HepG2 (cell line): ENCODE results near the gene NKX2-2. TPM values are rescaled to one million over a fixed set of nuclear protein-coding genes. Genes with fewer than 3 reads are reported as not detected.
A peak's percentile ranks its signal among the peaks of the same experiment; 100 is the strongest.

ENCODE experiments used
- ATAC-seq: fragments of 200-7000 bp; cut with Tn5 transposase; 3 replicates; pipeline ENCODE4 v1.9.1; 2020; ENCODE audit warnings: mild to moderate bottlenecking, moderate library complexity
- BruUV-seq: library from RNA; stranded (reverse); fragments of 400-500 nt; replicated peaks from 2 replicates; lab custom pipeline; 2021; lab: Mats Ljungman, UMichigan
- CTCF ChIA-PET: fragments of 300-600 bp; formaldehyde crosslinking; extraction: SDS; loops from one replicate; lab custom pipeline; 2021; ENCODE audit warnings: low total read pairs, inconsistent platforms, low intra/inter-chr PET ratio; lab: Yijun Ruan, JAX
- POLR2A ChIA-PET: fragments of 350-600 bp; sonication (Branson Sonifier 250); formaldehyde crosslinking; loops from one replicate; lab custom pipeline; 2020; ENCODE audit warnings: antibody characterized with exemption, inconsistent platforms; lab: Yijun Ruan, JAX
- DNase-seq: peaks from one replicate; pipeline ENCODE4 v3.0.0-alpha.2; 2015; ENCODE audit warnings: low spot score
- FAIRE-seq: peaks from 3 replicates; lab custom pipeline; 2011; peaks lifted over from hg19 to GRCh38; lab: Jason Lieb, UNC
- H2AFZ ChIP-seq: one replicate; pipeline ENCODE4 v1.6.1; 2011; ENCODE audit warnings: low read length, inconsistent platforms
- H3K27ac ChIP-seq: fragments of 300-600 bp; 3 replicates; pipeline ENCODE4 v1.8.0; 2011; ENCODE audit warnings: mixed run types, mild to moderate bottlenecking, mixed read lengths, low read length, inconsistent platforms; ENCODE audit not compliant: insufficient read depth; ENCODE audit errors: extremely low read length
- H3K27me3 ChIP-seq, 2 experiments: fragments of 200-600 bp in 1 of 2; 2 replicates in 1 of 2; 3 replicates in 1 of 2; pipeline versions ENCODE4 v1.6.0 to v1.8.0; 2011; ENCODE audit warnings: low read length in 2 of 2, mild to moderate bottlenecking in 2 of 2, moderate library complexity in 2 of 2, inconsistent platforms in 1 of 2; ENCODE audit not compliant: insufficient read depth in 2 of 2, control insufficient read depth in 1 of 2
- H3K36me3 ChIP-seq, 2 experiments: fragments of 200-600 bp in 1 of 2; replicated peaks in 1 of 2; 2 replicates in 1 of 2; 3 replicates in 1 of 2; pipeline versions ENCODE4 v1.5.1 to v1.8.0; 2011; ENCODE audit warnings: low read length in 2 of 2, inconsistent platforms in 1 of 2; ENCODE audit not compliant: insufficient read depth in 2 of 2, control insufficient read depth in 1 of 2
- H3K4me1 ChIP-seq: 2 replicates; pipeline ENCODE4 v1.5.1; 2012; ENCODE audit warnings: low read length, inconsistent platforms; ENCODE audit not compliant: insufficient read depth
- H3K4me2 ChIP-seq: 2 replicates; pipeline ENCODE4 v1.6.0; 2011; ENCODE audit warnings: low read depth, low read length, inconsistent platforms
- H3K4me3 ChIP-seq, 3 experiments: fragments of 200-600 bp in 1 of 3; sonication (generic), shearing (Covaris generic) in 1 of 3; replicated peaks in 1 of 3; 2 replicates each; pipeline ENCODE4 v1.5.1; 2011 to 2016; ENCODE audit warnings: low read length in 3 of 3, inconsistent platforms in 2 of 3, low read depth in 2 of 3, mild to moderate bottlenecking in 2 of 3, control low read depth in 1 of 3, mixed read lengths in 1 of 3; ENCODE audit not compliant: insufficient read depth in 1 of 3
- H3K79me2 ChIP-seq: one replicate; pipeline ENCODE4 v1.6.1; 2011; ENCODE audit warnings: low read length, inconsistent platforms; ENCODE audit not compliant: insufficient read depth
- H3K9ac ChIP-seq: 2 replicates; pipeline ENCODE4 v1.6.0; 2011; ENCODE audit warnings: mild to moderate bottlenecking, low read depth, low read length, inconsistent platforms; ENCODE audit not compliant: insufficient read depth
- H3K9me3 ChIP-seq: 2 replicates; pipeline ENCODE4 v1.5.1; 2012; ENCODE audit warnings: mild to moderate bottlenecking, low read length
- H4K20me1 ChIP-seq: 2 replicates; pipeline ENCODE4 v1.6.0; 2011; ENCODE audit warnings: inconsistent platforms, mild to moderate bottlenecking, low read length, moderate library complexity; ENCODE audit not compliant: insufficient read depth
- AGO1 ChIP-seq: fragments of 200-400 bp; formaldehyde crosslinking; IDR thresholded peaks from 2 replicates; pipeline ENCODE4 v1.6.1; 2017; ENCODE audit warnings: mild to moderate bottlenecking, low read depth, low read length, moderate library complexity; ENCODE audit not compliant: poor library complexity, severe bottlenecking
- ATM ChIP-seq: fragments of 450-650 bp; IDR thresholded peaks from 2 replicates; pipeline ENCODE4 v1.7.1; 2017; ENCODE audit warnings: mild to moderate bottlenecking, borderline replicate concordance
- CHD2 ChIP-seq: IDR thresholded peaks from 2 replicates; pipeline ENCODE4 v1.6.1; 2011; ENCODE audit warnings: low read depth, low read length, improper control_type of control experiment
- EZH2 ChIP-seq: conservative IDR thresholded peaks from 2 replicates; pipeline ENCODE4 v1.6.1; 2012; ENCODE audit warnings: mild to moderate bottlenecking, low read depth, low read length, moderate library complexity
- HOXA3 ChIP-seq: sonication (generic); formaldehyde crosslinking; IDR thresholded peaks from 2 replicates; pipeline ENCODE4 v1.5.0; 2020; ENCODE audit warnings: missing genetic modification reagents
- POLR2AphosphoS5 ChIP-seq: IDR thresholded peaks from 2 replicates; pipeline ENCODE4 v1.6.1; 2012; ENCODE audit warnings: low read depth, low read length
- RBFOX2 ChIP-seq: fragments of 200-400 bp; formaldehyde crosslinking; IDR thresholded peaks from 2 replicates; pipeline ENCODE4 v1.6.1; 2017; ENCODE audit warnings: low read depth, mild to moderate bottlenecking, low read length
- ZBTB20 ChIP-seq: sonication (generic); formaldehyde crosslinking; IDR thresholded peaks from 2 replicates; pipeline ENCODE4 v1.8.1; 2023; ENCODE audit warnings: missing genetic modification reagents, low read depth, mild to moderate bottlenecking, borderline replicate concordance
- ZNF512B ChIP-seq: sonication (generic); formaldehyde crosslinking; IDR thresholded peaks from 2 replicates; pipeline ENCODE4 v1.5.1; 2020; ENCODE audit warnings: missing genetic modification reagents, mild to moderate bottlenecking, borderline replicate concordance
- ZSCAN25 ChIP-seq: sonication (generic); formaldehyde crosslinking; IDR thresholded peaks from 2 replicates; pipeline ENCODE4 v1.8.0; 2022; ENCODE audit warnings: mild to moderate bottlenecking, missing genetic modification reagents
- WGBS: methylation state at CpG from one replicate; pipeline ENCODE4 v1.1.6; 2017; ENCODE audit warnings: low lambda C conversion rate; 5-methylcytosine and 5-hydroxymethylcytosine counted together
- in situ Hi-C: cut with HindIII; loops from 2 replicates; pipeline ENCODE4 v1.10.0; 2017; ENCODE audit warnings: low pct_unique_long_range_greater_than_20kb; ENCODE audit not compliant: extremely low pct_ligation_motif_present
- intact Hi-C: fragments of 100-400 bp; cut with micrococcal nuclease; formaldehyde crosslinking; loops from one replicate; pipeline ENCODE4 v1.10.0; 2022; ENCODE audit not compliant: unreplicated experiment
- polyA plus RNA-seq, 8 experiments: library from polyadenylated mRNA; depleted of rRNA in 3 of 8; stranded (reverse) in 7 of 8; unstranded in 1 of 8; fragments of >200 nt; fragmentation: Illumina TruSeq in 4 of 8; extraction: Trizol in 4 of 8; gene quantifications; 2 replicates each; pipeline versions ENCODE4 v1.2.1 to v1.2.3, GENCODE V29; 2011 to 2016; ENCODE audit warnings: low read depth in 4 of 8, missing spikeins in 1 of 8, mixed read lengths in 1 of 8; ENCODE audit not compliant: insufficient read depth in 1 of 8
- total RNA-seq, 5 experiments: library from RNA; depleted of rRNA; stranded (reverse); fragments of >200 nt; fragmentation: Illumina TruSeq; extraction: Trizol; gene quantifications; 2 replicates each; pipeline ENCODE4 v1.2.3, GENCODE V29; 2016; ENCODE audit warnings: low read depth in 1 of 5
- TF ChIP-seq, protein P1 (sequence below): sonication (generic); formaldehyde crosslinking; IDR thresholded peaks from 2 replicates; pipeline ENCODE4 v1.4.0; 2020; ENCODE audit warnings: missing genetic modification reagents

NKX2-2 gene
- total and polyA plus RNA-seq, 2 of the 13 experiments (the other 11 are each of a cell fraction or from before 2014, with no cell fraction given): not detected

- H3K9ac ChIP-seq: no peak overlapping the region
- no peak for DNase-seq
- no TSS peak for BruUV-seq
- FAIRE-seq: no peak
- H2AFZ ChIP-seq: no peak overlapping the region
- 0 out of 2 replicates have a peak, but pooled peaks have one; percentile 19 for TF ChIP-seq EZH2
- no peak for TF ChIP-seq ATM
- TF ChIP-seq AGO1: peak; percentile 3
- TF ChIP-seq, all 625 proteins: peak for 2
- 32% methylated on average over 32 of the region's 32 CpGs for WGBS
- no peak for ATAC-seq
- H3K4me3 ChIP-seq: no peak overlapping the region
- ChIA-PET POLR2A (no interaction called here), CTCF (no interaction called here)
- no peaks in the 10 kb centered on the region; the same call in 1 of the 2 replicates for H4K20me1 ChIP-seq
- H3K36me3 ChIP-seq: no peaks in the 10 kb centered on the region
- no peaks in the 10 kb centered on the region for H3K79me2 ChIP-seq
- peaks cover 11% of the 10 kb centered on the region for H3K4me1 ChIP-seq
- no peak overlapping the region for H3K4me2 ChIP-seq
- no peak overlapping the region for H3K27ac ChIP-seq
- H3K9me3 ChIP-seq: no peaks in the 10 kb centered on the region
- peaks cover 45 to 94% of the 10 kb centered on the region in 2 experiments for H3K27me3 ChIP-seq
- intact Hi-C loops: no loop called here
- in situ Hi-C loops: no loop called here
These were observed 3.1 kb upstream of the NKX2-2 start for GRCh38 chr20:21516861-21517565.

GRCh38 chr20:21516180-21516567 lies 2.3 kb upstream of the NKX2-2 start:
- Histone ChIP-seq H3K9me3 (no peaks in the 10 kb centered on the region), H3K27ac (no peak overlapping the region), H4K20me1 (no peaks in the 10 kb centered on the region; the same call in 1 of the 2 replicates), H3K9ac (no peak overlapping the region), H3K4me3 (no peak overlapping the region), H3K79me2 (no peaks in the 10 kb centered on the region), H3K36me3 (no peaks in the 10 kb centered on the region), H3K4me1 (peaks cover 11% of the 10 kb centered on the region), H3K27me3 (peaks cover 43 to 94% of the 10 kb centered on the region in 2 experiments), H2AFZ (no peak overlapping the region), H3K4me2 (no peak overlapping the region)
- ChIA-PET POLR2A (no interaction called here), CTCF (no interaction called here)
- DNase-seq (no peak), FAIRE-seq (no peak), ATAC-seq (no peak)
- TF ChIP-seq HOXA3 (CRISPR knock-in tag) (no peak), RBFOX2 (no peak), ZSCAN25 (CRISPR knock-in tag) (no peak), ZNF512B (CRISPR knock-in tag) (no peak), CHD2 (no peak), POLR2AphosphoS5 (no peak), ZBTB20 (CRISPR knock-in tag) (no peak)
- TF ChIP-seq, protein P1, sequence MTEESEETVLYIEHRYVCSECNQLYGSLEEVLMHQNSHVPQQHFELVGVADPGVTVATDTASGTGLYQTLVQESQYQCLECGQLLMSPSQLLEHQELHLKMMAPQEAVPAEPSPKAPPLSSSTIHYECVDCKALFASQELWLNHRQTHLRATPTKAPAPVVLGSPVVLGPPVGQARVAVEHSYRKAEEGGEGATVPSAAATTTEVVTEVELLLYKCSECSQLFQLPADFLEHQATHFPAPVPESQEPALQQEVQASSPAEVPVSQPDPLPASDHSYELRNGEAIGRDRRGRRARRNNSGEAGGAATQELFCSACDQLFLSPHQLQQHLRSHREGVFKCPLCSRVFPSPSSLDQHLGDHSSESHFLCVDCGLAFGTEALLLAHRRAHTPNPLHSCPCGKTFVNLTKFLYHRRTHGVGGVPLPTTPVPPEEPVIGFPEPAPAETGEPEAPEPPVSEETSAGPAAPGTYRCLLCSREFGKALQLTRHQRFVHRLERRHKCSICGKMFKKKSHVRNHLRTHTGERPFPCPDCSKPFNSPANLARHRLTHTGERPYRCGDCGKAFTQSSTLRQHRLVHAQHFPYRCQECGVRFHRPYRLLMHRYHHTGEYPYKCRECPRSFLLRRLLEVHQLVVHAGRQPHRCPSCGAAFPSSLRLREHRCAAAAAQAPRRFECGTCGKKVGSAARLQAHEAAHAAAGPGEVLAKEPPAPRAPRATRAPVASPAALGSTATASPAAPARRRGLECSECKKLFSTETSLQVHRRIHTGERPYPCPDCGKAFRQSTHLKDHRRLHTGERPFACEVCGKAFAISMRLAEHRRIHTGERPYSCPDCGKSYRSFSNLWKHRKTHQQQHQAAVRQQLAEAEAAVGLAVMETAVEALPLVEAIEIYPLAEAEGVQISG: no peak
- BruUV-seq: no TSS peak
- intact Hi-C loops (no loop called here), in situ Hi-C loops (no loop called here)
- 48% methylated on average over 20 of the region's 20 CpGs for WGBS
